ENCODE data around the gene COL9A2. TPM values are rescaled to one million over a fixed set of nuclear protein-coding genes. Genes with fewer than 3 reads are reported as not detected.
A peak's percentile ranks its signal among the peaks of the same experiment; 100 is the strongest.

The COL9A2 gene
- total and polyA plus RNA-seq, 2 donors (not counting 1 experiment from before 2014, with no cell fraction given): 14.8 to 30.6 TPM

GRCh38 chr1:40315795-40316594, 1.1 kb downstream of the COL9A2 start:
- H3K4me2 ChIP-seq (replicated peaks; ENCODE audit: low read depth, low read length, poor library complexity, severe bottlenecking): peak overlapping the region; percentile 97
- CTCF ChIA-PET: interaction anchor here (0.5 to 10.2 kb wide), 30 partner anchors 8 to 237 kb away, joined by 3 to 132 read pairs (median 5); no protein-coding TSS in a partner anchor
- no peaks in the 10 kb centered on the region for H3K79me2 ChIP-seq (ENCODE audit: control insufficient read depth, insufficient read depth, low read length)
- H3K27me3 ChIP-seq (replicated peaks in 1 of 4; ENCODE audit: control extremely low read depth in 1 of 4, control insufficient read depth in 3 of 4, insufficient read depth in 4 of 4, low read length in 3 of 4): peaks cover 0 to 3% (median 1%) of the 10 kb centered on the region in 4 experiments
- TF ChIP-seq EZH2 (IDR thresholded peaks at IDR 0.05; ENCODE audit: borderline replicate concordance, insufficient read depth, low read depth, low read length, poor library complexity, severe bottlenecking): no peak
- no peak for TF ChIP-seq CTCF (IDR thresholded peaks at IDR 0.05)
- intact Hi-C loops (cut with micrococcal nuclease): loop anchor here (1.0 to 2.0 kb wide), 4 partner anchors 57 to 163 kb away; partner anchors contain the start of genes SMAP2 and ZMPSTE24
- H4K20me1 ChIP-seq (ENCODE audit: control insufficient read depth, insufficient read depth, low read length, poor library complexity, severe bottlenecking): no peaks in the 10 kb centered on the region
- peak; percentile 69 for DNase-seq
- no peaks in the 10 kb centered on the region for H3K9me3 Mint-ChIP-seq (ENCODE audit: insufficient read depth)
- H3K9ac ChIP-seq (ENCODE audit: low read length): peak overlapping the region; percentile 74
- POLR2A ChIA-PET: interaction anchor here (0.6 to 1.8 kb wide), 11 partner anchors 12 to 324 kb away, joined by 3 to 11 read pairs (median 4); partner anchors contain the start of gene ZMPSTE24
- H3K9me3 ChIP-seq (ENCODE audit: control extremely low read depth in 1 of 3, control insufficient read depth in 2 of 3, insufficient read depth in 1 of 3, low read length in 2 of 3): no peaks in the 10 kb centered on the region
- peaks cover 5% of the 10 kb centered on the region for H3K27me3 Mint-ChIP-seq
- H3K4me1 ChIP-seq (ENCODE audit: control insufficient read depth in 2 of 2, insufficient read depth in 2 of 2, low read length in 2 of 2): peaks cover 41 to 59% of the 10 kb centered on the region in 2 donors
- peaks cover 53% of the 10 kb centered on the region for H3K4me1 Mint-ChIP-seq
- peak overlapping the region; percentile 92 for H3K4me3 Mint-ChIP-seq
- ATAC-seq (ENCODE audit: low read depth): no peak
- no peaks in the 10 kb centered on the region for H3K36me3 ChIP-seq (replicated peaks in 1 of 2; ENCODE audit: control extremely low read depth in 1 of 2, control insufficient read depth in 1 of 2, extremely low read depth in 1 of 2, insufficient read depth in 2 of 2, low read length in 1 of 2)
- 5% methylated on average over 27 of the region's 41 CpGs for WGBS (ENCODE audit: insufficient coverage)
- peak overlapping the region; percentile 43 to 78 (median 66) for H3K4me3 ChIP-seq (ENCODE audit: control extremely low read depth in 1 of 5, extremely low read depth in 1 of 5, insufficient read depth in 1 of 5, low read depth in 2 of 5, low read length in 4 of 5)
- peak overlapping the region; percentile 93 for H2AFZ ChIP-seq (ENCODE audit: insufficient read depth, low read depth, low read length, poor library complexity, severe bottlenecking)
- peak overlapping the region; percentile 10 to 40 for H3K27ac ChIP-seq (ENCODE audit: low read length in 2 of 2)
- H3K27ac Mint-ChIP-seq: peak overlapping the region; percentile 76
